IPS-NIHi7 (cell line): ENCODE results near the gene ALDH3B1.

ENCODE experiments used
- DNase-seq: peaks from one replicate; pipeline ENCODE4 v3.0.0; 2012; ENCODE audit warnings: mixed read lengths; ENCODE audit errors: extremely low spot score

Gene ALDH3B1

GRCh38 chr11:68031144-68031464, 21.0 kb downstream of the ALDH3B1 start:
- DNase-seq = peak; percentile 10

DNA sequence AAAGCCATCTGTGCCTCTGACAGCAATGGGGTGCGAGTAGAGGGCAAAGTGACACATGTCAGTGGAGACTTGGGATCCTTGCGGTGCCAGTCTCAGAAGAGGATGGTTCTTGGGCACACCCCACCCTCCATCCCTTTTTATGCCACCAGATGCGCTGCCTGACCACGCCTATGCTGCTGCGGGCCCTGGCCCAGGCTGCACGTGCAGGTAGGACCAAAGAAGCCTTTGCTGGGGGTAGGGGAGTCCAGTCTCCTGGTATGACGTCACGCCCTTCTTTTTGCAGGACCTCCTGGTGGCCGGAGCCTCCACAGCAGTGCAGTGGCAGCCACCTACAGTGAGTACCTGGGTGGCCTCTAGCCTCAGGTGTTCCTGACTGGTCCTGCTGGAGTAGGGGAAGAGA, 21.9 kb downstream of the ALDH3B1 start:
- DNase-seq = no peak

DNA sequence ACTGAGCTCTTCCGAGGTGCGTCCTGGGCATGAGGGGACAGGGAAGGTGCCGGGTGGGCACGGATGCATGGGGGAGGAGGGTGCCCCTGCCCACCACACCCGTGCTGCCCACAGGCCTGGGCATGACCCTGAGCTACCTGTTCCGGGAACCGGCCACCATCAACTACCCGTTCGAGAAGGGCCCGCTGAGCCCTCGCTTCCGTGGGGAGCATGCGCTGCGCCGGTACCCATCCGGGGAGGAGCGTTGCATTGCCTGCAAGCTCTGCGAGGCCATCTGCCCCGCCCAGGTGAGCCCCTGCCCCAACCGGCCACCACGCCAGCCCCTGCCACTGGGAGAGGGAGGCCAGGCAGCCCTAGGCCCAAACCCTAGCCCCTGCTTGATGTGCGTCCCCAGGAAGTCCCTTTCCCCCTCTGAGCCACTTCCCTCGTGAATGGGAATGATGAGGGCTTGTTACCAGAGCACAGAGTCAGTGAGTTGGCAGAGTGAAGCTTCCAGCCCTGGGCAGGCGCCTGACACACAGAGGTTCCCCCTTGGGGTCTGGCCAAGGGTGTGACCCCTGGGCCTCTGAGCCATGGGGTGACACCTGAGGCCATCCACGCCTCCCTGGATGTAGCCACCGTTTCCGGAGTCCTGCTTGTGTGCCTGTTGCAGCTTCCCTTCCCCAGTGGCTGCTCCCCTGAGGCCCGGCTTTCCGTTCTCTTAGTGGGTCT, 23.0 kb downstream of the ALDH3B1 start:
- no peak for DNase-seq

GRCh38 chr11:68033708-68034045, 23.6 kb downstream of the ALDH3B1 start:
- no peak for DNase-seq

GRCh38 chr11:68035266-68035876, 25.2 kb downstream of the ALDH3B1 start:
- no peak for DNase-seq

DNA sequence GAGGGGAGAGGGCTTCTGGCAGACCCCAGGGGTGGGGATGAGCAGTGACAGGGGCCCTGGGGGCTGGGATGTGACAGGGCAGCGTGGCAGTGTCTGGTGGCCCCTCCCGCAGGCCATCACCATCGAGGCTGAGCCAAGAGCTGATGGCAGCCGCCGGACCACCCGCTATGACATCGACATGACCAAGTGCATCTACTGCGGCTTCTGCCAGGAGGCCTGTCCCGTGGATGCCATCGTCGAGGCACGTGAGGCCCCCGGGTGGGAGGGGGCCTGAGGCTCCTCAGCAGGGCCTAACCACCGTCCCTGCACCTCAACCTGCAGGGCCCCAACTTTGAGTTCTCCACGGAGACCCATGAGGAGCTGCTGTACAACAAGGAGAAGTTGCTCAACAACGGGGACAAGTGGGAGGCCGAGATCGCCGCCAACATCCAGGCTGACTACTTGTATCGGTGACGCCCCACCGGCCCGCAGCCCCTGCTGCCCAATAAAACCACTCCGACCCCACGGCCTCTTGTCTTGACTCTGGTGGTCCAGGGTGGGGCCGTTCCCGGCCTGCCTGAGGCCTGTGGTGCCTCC, 26.1 kb downstream of the ALDH3B1 start:
- no peak for DNase-seq

DNA sequence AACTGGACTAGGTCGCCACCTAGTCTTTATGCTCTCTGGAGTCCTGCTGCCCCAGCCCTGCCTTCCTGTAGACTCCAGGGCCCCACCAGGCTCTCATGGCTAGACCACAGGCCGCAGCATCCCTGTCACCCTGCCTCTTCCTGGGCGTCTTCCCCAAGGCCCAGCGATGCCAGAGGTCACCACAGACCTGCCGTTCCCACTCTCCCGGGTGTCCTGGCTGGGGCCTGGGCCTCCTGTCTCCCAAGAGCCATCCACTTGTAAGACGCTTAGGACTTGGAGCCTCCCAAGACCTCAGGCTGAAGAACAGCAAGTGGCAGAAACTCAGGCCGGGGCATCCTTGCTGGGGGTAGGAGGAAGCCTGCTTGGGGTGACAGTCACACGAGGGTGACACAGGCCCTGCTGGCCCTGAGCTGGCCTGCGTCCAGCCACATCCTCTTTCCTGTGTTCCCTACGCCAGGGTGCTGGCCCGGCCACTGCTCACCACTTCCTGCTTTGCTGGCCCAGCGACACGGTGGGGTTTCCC, 26.7 kb downstream of the ALDH3B1 start:
- no peak for DNase-seq

DNA sequence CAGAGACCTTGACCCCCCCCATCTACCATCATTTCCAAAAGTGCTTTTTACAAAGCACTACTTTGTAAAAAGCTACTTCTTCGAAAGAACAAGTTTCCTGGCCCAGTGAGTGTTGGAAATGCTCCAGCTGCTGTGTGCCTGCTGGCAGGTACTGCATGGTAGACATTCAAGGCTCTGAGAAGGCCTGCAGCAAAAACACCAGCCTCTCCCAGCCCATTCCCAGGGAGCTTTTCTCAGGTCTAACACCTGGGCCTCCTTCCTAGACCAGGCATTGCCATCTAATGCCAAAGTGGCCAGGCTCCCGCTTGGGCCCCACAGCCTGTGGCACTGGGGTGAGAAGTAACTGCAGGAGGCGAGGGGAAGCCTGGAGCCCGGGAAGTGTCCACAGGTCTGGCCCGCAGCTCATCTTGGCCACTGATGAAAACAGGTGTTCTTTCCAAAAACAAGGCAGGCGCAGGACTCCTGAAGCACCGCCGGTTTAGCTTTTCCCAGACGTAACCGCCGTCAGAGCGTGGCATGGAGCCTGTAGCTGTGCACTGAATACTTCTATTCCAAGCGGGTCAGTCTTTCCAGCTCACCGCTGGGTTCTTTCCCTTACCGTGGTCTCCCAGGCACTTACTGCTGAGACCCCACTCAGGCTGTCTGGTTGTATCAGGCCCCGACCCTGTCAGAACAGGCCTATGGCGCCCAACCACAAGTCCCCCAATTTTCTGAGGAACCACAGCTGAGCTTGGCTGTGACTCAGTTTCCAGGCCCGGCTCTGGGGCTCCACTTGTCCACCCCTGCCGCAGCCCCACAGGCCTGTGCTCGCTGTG, 27.5 kb downstream of the ALDH3B1 start:
- peak; percentile 13 for DNase-seq

GRCh38 chr11:68038226-68038717, 28.1 kb downstream of the ALDH3B1 start:
- peak; percentile 18 for DNase-seq

GRCh38 chr11:68038718-68039525, 28.8 kb downstream of the ALDH3B1 start, which contains the start of gene TCIRG1:
TCIRG1 (plus strand) TSS chr11:68039025; CDS start chr11:68041272, 2,247 bp downstream.
- DNase-seq = peak; percentile 95

DNA sequence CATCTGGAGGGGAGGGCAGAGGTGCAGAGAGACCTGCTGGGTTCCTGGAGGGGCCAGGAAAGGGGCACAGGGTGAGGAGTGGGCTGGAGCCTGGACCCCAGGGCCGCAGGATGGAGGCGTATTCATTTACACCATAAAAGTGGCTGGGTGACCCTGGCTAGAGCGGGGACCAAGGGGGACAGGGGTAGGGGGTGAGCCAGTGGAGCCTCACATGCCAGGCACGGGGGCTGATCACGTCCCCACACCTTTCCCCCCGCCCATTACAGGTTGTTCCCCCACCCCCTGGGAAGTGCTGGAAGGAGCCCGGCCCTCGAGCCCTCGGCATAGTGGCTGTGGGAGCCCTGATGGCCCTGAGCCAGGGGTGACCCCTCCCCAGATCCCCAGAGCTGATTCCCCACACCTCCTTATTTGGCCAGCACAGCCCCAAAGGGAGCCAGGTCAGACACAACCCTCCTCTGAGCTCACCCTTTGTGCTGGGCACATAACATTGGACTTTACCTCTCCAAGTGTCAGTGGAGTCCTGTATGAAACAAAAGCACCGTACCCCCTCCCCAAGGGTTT, 29.5 kb downstream of the ALDH3B1 start:
- DNase-seq = peak; percentile 24

DNA sequence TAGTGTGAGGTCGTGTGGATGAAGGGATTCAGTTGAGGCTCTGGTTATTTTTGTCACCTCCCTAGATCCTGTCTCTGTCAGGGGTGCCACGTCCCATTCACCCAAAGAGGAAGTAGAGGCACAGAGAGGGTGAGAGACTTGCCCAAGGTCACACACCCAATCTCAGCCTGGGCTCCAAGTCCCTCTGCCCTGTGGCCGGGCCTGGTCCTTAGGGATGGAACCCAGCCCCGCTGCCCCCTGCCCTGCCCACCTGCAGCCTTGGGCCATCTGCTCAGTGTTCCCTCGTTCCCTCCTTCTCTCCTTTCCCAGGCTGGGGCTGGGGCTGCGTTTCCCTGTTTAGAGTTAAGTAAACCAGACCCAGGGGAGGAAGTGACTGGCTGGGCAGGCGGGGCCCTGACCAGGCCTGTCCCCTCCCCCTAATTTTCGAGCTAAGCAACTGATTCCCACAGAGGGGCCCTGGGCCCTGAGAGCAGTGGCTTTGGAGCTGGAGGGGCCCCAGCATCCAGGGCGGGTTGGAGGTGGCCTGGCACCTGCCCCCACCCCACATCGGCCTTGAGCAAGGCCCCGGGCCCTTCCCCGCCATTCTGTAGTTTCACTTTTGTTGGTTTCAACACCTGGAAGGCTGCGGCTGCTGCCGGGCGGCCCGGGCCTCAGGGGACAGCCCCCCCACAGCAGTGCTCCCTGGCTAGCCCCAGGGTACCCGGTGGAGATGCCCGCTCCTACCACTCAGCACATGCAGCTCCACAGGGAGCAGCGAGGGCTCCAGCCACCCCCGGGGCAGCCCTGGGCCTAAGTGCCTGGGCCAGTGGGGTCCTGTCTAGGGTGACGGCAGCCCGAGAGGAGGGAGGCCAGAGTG, 30.2 kb downstream of the ALDH3B1 start:
- DNase-seq = peak; percentile 80

DNA sequence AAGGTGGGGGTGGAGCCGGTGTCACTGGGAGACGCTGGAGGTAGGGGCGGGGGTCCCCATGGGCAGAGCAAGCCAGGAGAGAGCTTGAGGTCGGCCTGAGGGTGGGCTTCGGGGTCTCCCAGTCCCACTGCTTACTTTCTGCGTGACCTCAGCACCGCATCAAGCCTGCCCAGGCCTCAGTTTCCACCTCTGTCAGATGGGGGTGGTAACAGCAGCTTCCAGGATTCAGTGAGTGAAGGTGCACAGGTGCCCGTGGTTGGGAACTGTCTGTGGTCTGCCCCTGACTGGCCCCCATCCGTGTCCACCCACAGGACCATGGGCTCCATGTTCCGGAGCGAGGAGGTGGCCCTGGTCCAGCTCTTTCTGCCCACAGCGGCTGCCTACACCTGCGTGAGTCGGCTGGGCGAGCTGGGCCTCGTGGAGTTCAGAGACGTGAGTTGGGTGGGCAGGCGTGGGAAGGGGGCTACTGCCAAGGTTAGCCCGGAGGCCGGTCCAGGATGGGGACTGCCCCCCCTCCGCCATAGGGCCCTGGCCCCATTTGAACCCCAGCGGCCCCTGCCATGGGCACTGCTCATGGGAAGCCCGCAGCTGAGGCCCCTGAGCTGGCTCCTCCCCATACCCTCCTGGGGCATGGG, 30.9 kb downstream of the ALDH3B1 start:
- DNase-seq = no peak

- DNase-seq = no peak
These were observed 31.6 kb downstream of the ALDH3B1 start for GRCh38 chr11:68041617-68042218.

GRCh38 chr11:68042219-68043028, 32.3 kb downstream of the ALDH3B1 start:
- no peak for DNase-seq

GRCh38 chr11:68043029-68043348, 32.9 kb downstream of the ALDH3B1 start:
- no peak for DNase-seq

GRCh38 chr11:68043349-68044144, 33.4 kb downstream of the ALDH3B1 start:
- DNase-seq = peak; percentile 52
